Spinal cord (tissue), 10 donors: Measurements from ENCODE around the gene SPO11. TPM values are rescaled to one million over a fixed set of nuclear protein-coding genes. Genes with fewer than 3 reads are reported as not detected.

ENCODE experiments used
- DNase-seq, 6 donors: peaks; one replicate each; pipeline versions ENCODE4 v3.0.0 to v3.0.0-alpha.2; 2013 to 2015; ENCODE audit warnings: low spot score in 6 of 6, low read depth in 4 of 6
- H3K27ac ChIP-seq: one replicate; pipeline ENCODE4 v1.5.1; 2013; ENCODE audit warnings: low read depth, low read length, control low read depth
- H3K27me3 ChIP-seq: one replicate; pipeline ENCODE4 v1.6.1; 2013; ENCODE audit warnings: low read length; ENCODE audit not compliant: control insufficient read depth, insufficient read depth
- H3K36me3 ChIP-seq: one replicate; pipeline ENCODE4 v1.6.1; 2013; ENCODE audit warnings: low read length; ENCODE audit not compliant: control insufficient read depth, insufficient read depth
- H3K4me1 ChIP-seq: one replicate; pipeline ENCODE4 v1.6.1; 2013; ENCODE audit warnings: low read length; ENCODE audit not compliant: control insufficient read depth, insufficient read depth
- H3K4me3 ChIP-seq: one replicate; pipeline ENCODE4 v1.5.1; 2013; ENCODE audit warnings: low read depth, low read length, control low read depth
- H3K9me3 ChIP-seq: one replicate; pipeline ENCODE4 v1.6.1; 2013; ENCODE audit warnings: low read length; ENCODE audit not compliant: control insufficient read depth, insufficient read depth
- WGBS: methylation state at CpG from one replicate; pipeline ENCODE4 v1.1.5; 2013; ENCODE audit warnings: missing lambda C conversion rate; ENCODE audit not compliant: insufficient coverage; 5-methylcytosine and 5-hydroxymethylcytosine counted together
- polyA plus RNA-seq, 2 donors: library from polyadenylated mRNA; unstranded; fragments of 120-200 nt; gene quantifications; one replicate each; pipeline ENCODE4 v1.2.1, GENCODE V29; 2013; ENCODE audit not compliant: insufficient read length in 2 of 2
- total RNA-seq, 2 donors: library from RNA; depleted of rRNA in 1 of 2; stranded (reverse); fragments of 120-200 nt in 1 of 2; fragments of >200 nt in 1 of 2; gene quantifications; one replicate each; pipeline versions ENCODE4 v1.2.3 to v1.2.4, GENCODE V29; 2013 to 2014
- donor health status: healthy.

SPO11 gene
- total and polyA plus RNA-seq, 4 donors, result not detected

DNA sequence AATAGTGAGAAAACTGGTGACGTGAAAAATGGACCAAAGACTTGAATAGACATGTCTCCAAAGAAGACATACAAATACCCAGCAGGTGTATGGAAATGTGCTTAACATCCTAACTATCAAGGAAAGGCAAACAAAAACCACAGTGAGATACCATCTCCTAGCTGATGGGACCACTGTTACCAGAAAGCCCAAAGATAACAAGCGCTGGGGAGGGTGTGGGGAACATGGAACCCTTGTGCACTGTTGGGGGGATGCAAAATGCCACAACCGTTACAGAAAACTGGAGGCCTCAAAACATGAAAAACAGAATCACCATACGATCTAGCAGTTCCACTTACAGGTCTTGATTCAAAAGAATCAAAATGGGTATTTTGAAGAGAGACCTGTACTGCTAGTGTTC, 41.8 kb downstream of the SPO11 start:
- peaks cover 72% of the 10 kb centered on the region for H3K36me3 ChIP-seq
- no peaks in the 10 kb centered on the region for H3K27me3 ChIP-seq
- no peaks in the 10 kb centered on the region for H3K9me3 ChIP-seq
- WGBS, result 92% methylated on average over 2 of the region's 4 CpGs
- no peak overlapping the region for H3K27ac ChIP-seq
- H3K4me1 ChIP-seq, result no peaks in the 10 kb centered on the region
- no peak overlapping the region for H3K4me3 ChIP-seq
- DNase-seq, result no peak

DNA sequence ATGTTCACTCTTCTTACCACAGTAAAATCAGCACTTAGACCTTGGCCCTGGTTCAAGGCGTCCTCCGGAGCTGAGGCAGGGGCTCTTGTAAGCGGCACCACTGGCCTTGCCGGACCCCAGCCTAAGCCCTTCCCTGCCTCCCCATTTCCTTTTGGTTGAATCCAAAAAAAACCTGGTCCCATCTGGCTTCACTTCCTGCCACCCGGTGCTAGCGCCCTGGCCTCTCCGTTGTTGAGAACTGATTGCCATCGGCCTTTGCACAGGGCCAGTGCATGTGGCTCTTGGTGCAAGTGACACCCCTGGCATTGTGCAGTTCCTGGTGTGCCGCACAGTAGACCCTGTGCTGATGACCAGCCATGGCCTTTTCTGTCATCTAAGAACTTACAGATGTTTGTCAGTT, 42.6 kb downstream of the SPO11 start:
- Histone ChIP-seq H3K27ac (no peak overlapping the region), H3K36me3 (peaks cover 73% of the 10 kb centered on the region), H3K4me1 (no peaks in the 10 kb centered on the region), H3K4me3 (no peak overlapping the region), H3K27me3 (no peaks in the 10 kb centered on the region), H3K9me3 (no peaks in the 10 kb centered on the region)
- WGBS, result 80% methylated on average over 9 of the region's 9 CpGs
- DNase-seq, result no peak

DNA sequence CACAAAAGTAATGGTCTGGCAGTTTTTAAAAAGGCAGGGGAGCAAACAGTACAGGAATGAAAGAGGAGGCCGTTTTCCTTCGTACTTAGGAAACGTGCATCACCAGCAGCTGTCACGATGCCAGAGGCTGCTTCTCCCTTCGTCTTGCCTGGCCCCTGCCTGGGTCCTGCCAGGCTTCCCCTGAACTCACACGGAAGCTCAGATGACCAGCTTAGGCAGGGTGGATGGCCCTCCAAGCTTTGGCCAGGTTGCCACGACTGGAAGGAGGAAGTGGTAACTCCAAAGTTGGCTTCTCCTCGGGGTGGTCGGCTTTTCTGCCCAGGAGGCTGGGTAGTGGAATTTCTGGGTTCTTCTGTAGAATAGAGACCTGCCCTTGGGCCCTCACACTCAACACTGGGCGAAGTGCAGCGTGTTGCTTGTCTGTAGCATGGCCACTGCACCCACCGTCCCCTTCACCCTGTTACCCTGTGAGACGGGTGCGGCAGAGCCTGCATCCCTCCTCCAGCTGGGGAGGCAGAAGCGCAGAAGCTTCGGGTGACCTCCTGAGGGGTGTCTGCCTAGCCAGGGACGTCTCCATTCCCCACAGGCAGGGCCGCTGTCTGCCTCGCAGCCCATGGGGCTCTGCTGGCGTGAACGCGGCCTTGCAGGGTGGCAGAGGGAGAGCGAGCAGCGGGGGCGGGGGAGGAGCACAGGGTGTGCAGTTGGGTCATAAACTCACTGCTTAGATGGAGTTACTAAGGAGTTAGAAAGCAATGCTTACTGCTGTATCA, 43.2 kb downstream of the SPO11 start:
- DNase-seq, result no peak
- H3K4me3 ChIP-seq, result no peak overlapping the region
- 86% methylated on average over 15 of the region's 25 CpGs for WGBS
- no peaks in the 10 kb centered on the region for H3K27me3 ChIP-seq
- H3K4me1 ChIP-seq, result no peaks in the 10 kb centered on the region
- no peaks in the 10 kb centered on the region for H3K9me3 ChIP-seq
- H3K27ac ChIP-seq, result no peak overlapping the region
- peaks cover 72% of the 10 kb centered on the region for H3K36me3 ChIP-seq

DNA sequence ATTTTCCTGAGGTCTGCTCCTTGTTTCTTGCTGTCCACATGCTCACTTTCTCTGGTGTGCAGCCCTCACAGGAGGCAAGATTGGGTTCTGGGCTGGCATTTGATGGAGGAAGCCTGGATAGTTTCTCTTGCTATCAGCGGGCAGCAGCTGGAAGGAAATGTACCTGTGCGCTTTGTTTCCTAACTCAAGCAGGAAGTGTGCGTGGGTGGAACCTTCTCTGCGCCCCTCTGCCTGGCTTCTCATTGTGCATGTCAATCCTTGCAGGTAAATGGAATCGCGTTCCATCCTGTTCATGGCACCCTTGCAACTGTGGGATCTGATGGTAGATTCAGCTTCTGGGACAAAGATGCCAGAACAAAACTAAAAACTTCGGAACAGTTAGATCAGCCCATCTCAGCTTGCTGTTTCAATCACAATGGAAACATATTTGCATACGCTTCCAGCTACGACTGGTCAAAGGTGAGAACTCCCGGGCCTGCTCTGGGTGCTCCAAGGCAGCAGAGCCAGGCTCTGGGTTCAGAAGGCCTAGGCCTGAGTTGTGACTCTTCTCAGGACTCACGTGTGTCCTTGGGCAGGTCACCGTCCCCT, 44.8 kb downstream of the SPO11 start:
- no peak overlapping the region for H3K27ac ChIP-seq
- WGBS, result 93% methylated on average over 12 of the region's 12 CpGs

DNA sequence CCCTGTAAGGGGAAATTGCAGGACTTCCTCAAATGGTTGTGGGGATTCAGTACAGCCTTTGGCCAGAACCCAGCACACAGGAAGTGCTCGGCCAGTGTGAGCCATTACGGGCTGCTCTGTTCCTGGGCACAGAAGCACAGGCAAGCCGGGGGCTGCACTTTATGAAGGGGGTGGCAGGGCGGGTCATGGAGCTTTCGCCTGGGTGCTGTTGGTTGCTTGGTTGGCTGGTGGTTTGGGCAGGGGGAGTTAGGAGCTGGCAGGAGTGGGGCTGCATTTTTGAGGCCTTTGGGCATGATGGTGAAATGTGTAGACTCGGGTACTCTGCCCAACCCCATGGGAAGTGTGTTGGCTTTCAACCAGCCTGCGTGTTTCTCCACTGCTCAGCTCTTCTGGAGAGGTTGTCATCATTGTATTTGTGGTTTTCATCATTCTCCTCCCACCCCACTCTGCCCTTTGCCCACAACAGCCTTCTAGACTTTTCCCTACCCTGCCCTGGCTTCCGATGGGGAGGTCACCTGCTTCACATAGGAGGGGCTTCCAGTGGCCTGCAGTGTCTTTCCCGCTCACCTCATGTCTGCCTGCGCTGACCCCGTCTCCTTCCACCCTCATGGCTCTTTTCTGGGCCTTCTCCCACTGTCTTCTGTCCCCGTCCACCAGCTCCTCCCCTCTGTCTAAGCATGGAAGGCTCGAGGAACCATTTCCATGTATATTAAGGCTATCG, 45.5 kb downstream of the SPO11 start:
- DNase-seq, result no peak
- H3K4me3 ChIP-seq, result no peak overlapping the region
- H3K27ac ChIP-seq, result no peak overlapping the region
- no peaks in the 10 kb centered on the region for H3K4me1 ChIP-seq
- no peaks in the 10 kb centered on the region for H3K27me3 ChIP-seq
- peaks cover 71% of the 10 kb centered on the region for H3K36me3 ChIP-seq
- WGBS, result 92% methylated on average over 12 of the region's 14 CpGs
- no peaks in the 10 kb centered on the region for H3K9me3 ChIP-seq

More for the DNA sequence above, 44.8 kb downstream of the SPO11 start:
- H3K36me3 ChIP-seq, result peaks cover 76% of the 10 kb centered on the region
- DNase-seq, result no peak
- no peaks in the 10 kb centered on the region for H3K9me3 ChIP-seq
- H3K27me3 ChIP-seq, result no peaks in the 10 kb centered on the region
- H3K4me1 ChIP-seq, result no peaks in the 10 kb centered on the region
- no peak overlapping the region for H3K4me3 ChIP-seq

DNA sequence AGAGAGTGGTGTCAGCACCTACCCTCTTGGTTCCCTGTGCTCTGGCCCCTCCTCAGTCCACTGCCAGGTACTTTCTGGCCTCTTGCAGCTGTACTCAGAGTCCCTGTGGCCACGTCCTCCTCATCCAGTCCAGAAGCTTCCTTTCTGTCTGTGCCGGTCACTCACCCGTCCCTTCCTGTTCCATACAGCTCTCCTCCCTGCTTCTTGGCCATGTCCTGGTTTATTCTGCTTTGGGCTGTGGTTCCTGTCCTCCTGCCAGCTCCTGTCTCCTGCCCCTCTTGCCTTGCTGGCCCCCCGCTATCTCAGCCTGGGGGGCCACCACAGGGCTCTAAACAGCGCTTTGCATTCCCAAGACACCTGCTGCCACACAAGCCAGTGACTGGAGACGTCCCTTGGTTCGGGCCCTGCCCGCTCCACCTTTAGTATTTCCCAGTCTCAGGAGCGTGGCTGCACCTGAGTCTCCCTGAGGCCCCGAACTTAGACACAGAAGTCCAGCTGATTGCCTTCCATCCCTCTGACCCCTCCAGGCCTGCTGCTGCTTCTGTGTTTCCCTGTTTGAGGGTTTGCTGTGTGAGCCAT, 46.1 kb downstream of the SPO11 start:
- H3K27ac ChIP-seq, result no peak overlapping the region
- DNase-seq, result no peak
- no peaks in the 10 kb centered on the region for H3K4me1 ChIP-seq
- peaks cover 71% of the 10 kb centered on the region for H3K36me3 ChIP-seq
- H3K27me3 ChIP-seq, result no peaks in the 10 kb centered on the region
- H3K9me3 ChIP-seq, result no peaks in the 10 kb centered on the region
- 97% methylated on average over 10 of the region's 10 CpGs for WGBS
- no peak overlapping the region for H3K4me3 ChIP-seq

DNA sequence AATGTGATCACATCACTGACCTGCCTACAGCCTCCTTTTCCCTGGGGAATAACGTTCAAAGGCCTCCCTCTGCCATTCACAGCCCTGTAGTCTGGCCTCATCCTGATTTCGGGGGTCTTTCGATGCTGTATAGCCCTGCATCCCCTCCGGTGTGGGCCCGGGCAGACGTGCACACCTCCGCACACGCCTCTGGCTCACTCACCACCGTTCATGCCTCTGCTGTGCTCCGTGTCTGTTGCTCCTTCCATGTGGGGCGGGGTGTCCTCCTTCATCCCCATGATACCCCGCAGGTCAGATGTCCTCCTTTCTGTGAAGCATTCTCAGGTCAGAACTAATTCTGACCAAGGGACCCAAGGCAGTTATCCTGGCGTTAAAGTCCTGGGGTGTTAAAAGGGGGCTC, 47.7 kb downstream of the SPO11 start:
- Histone ChIP-seq H3K4me1 (no peaks in the 10 kb centered on the region), H3K27me3 (no peaks in the 10 kb centered on the region), H3K4me3 (no peak overlapping the region), H3K27ac (no peak overlapping the region), H3K9me3 (no peaks in the 10 kb centered on the region), H3K36me3 (peaks cover 66% of the 10 kb centered on the region)
- no peak for DNase-seq
- WGBS, result 82% methylated on average over 9 of the region's 13 CpGs

DNA sequence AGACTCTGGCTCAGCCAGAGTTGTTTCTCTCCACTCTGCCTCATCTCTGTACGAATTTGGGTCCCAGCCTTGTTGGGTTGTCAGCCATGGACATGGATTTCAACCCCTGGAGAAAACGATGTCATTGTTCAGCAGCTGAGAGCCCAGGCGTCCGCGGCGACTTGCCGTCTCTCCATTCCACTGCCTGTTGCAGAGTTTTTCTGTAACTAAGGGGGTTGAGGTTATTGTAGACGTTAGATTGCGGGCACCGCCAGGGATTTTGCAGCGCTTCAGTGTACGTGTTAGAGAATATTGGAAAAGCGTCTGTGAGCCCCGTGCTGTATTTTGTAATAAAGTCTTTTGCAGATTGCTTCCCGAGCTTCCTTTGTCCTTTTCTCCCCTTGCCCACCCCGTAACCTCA, 48.5 kb downstream of the SPO11 start:
- Histone ChIP-seq H3K27ac (no peak overlapping the region), H3K36me3 (peaks cover 58% of the 10 kb centered on the region), H3K4me1 (no peaks in the 10 kb centered on the region), H3K4me3 (no peak overlapping the region), H3K9me3 (no peaks in the 10 kb centered on the region), H3K27me3 (no peaks in the 10 kb centered on the region)
- DNase-seq, result no peak
- 80% methylated on average over 4 of the region's 16 CpGs for WGBS

DNA sequence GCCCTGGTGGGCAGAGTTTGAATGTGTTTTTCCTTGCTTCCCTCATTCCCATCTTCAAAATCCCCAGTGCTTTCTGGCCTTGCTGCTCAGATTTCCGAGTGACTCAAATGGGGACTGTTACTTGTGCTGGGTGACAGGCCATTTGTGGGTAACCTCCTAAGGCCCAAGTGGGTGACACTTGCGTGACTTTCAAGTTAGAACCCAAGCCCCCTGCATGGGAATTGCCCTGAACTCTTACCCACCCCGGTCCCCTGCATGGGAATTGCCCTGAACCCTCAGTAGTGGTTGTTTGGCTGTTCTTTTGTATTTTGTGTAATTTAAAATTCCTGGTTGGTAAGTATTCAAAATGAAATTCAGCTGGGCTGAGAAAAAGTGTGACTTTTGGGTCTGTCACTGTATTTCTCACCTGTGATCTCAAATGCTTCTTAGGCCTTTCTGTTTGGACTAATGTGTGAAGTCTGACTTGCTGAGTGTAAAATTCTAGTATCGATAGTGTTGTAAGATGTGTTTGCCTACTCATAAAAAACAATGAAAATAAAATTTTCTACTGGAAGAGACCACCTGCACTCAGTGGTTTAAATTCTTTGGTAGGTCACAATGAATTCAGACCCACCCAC, 49.2 kb downstream of the SPO11 start:
- Histone ChIP-seq H3K27me3 (no peaks in the 10 kb centered on the region), H3K4me1 (no peaks in the 10 kb centered on the region), H3K27ac (no peak overlapping the region), H3K9me3 (no peaks in the 10 kb centered on the region), H3K4me3 (no peak overlapping the region), H3K36me3 (peaks cover 52% of the 10 kb centered on the region)
- DNase-seq, result no peak
- 100% methylated on average over 2 of the region's 4 CpGs for WGBS
